Breast epithelium (tissue), 3 donors: ENCODE results near the gene PSORS1C1.

Experiments
- POLR2A ChIP-seq: fragments of 450-650 bp; IDR thresholded peaks from one replicate; pipeline ENCODE4 v1.6.1; 2016; ENCODE audit warnings: antibody characterized with exemption, mild to moderate bottlenecking, moderate library complexity
- POLR2AphosphoS5 ChIP-seq, 3 donors: sonication (generic); formaldehyde crosslinking; IDR thresholded peaks; one replicate each; pipeline ENCODE4 v1.6.1; 2017; ENCODE audit warnings: antibody characterized with exemption in 3 of 3
- TF ChIP-seq, protein P1 (sequence below), 3 donors: fragments of 450-650 bp; IDR thresholded peaks; one replicate each; pipeline ENCODE4 v1.5.1; 2016 to 2017; ENCODE audit warnings: antibody characterized with exemption in 3 of 3, mild to moderate bottlenecking in 3 of 3, moderate library complexity in 3 of 3

DNA sequence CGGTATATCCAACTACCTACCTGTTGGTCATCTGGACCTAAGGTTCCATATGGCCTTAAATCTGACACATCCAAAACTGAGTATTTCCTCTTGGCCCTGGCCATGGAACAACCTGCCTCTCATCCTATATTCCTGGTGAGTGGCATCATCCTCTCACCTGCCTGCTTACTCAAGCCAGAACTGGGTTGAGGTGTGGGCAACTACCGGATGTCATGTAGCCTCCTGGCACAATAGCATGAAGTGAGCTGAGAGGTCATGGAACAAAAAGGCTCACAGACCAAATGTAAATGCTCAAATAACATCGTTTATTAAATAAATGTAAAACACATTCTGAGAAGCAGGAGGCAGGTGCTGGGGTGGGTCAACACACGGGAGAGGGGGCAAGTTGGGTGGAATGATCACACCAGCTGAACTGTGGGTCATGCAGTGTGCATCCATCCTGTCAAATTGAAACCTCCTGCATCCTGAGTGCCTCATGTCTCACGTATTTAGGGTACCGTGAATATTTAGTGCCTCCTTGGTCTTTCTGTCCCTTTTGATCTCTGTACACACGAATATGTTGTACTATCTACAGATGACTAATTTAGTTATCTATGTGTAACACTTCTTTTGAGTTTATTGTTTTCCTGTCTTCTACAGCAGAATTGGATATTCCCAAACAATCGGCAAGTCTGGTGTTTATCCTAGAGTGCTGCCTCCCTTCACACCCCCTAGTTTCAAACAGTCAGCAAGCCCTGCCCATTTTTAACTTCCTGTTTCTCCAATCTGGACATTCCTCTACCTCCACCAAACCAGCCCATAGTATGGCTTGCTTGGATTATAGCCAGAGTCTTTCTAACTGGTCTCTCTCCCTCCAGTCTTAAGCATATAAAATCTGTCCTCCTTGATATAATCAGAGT lies 63.8 kb downstream of the PSORS1C1 start:
- TF ChIP-seq, protein P1, sequence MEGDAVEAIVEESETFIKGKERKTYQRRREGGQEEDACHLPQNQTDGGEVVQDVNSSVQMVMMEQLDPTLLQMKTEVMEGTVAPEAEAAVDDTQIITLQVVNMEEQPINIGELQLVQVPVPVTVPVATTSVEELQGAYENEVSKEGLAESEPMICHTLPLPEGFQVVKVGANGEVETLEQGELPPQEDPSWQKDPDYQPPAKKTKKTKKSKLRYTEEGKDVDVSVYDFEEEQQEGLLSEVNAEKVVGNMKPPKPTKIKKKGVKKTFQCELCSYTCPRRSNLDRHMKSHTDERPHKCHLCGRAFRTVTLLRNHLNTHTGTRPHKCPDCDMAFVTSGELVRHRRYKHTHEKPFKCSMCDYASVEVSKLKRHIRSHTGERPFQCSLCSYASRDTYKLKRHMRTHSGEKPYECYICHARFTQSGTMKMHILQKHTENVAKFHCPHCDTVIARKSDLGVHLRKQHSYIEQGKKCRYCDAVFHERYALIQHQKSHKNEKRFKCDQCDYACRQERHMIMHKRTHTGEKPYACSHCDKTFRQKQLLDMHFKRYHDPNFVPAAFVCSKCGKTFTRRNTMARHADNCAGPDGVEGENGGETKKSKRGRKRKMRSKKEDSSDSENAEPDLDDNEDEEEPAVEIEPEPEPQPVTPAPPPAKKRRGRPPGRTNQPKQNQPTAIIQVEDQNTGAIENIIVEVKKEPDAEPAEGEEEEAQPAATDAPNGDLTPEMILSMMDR (IDR thresholded peaks at IDR 0.05), result no peak
- TF ChIP-seq POLR2A (no peak), POLR2AphosphoS5 (IDR thresholded peaks at IDR 0.05) (no peak)
